ENCODE measurements around the gene KHK. TPM values are rescaled to one million over a fixed set of nuclear protein-coding genes. Genes with fewer than 3 reads are reported as not detected.

The KHK gene
- total and polyA plus RNA-seq, 2 of the 8 experiments (the other 6 are each of a cell fraction or from before 2014, with no cell fraction given): 11.0 to 17.7 TPM

Other genes starting within 250 kb of the KHK start
- 16.3 and 16.4 TPM in 2 replicates for gene DPYSL5, start 238.6 kb upstream of the KHK start, total RNA-seq (2021; fragmentation: NEBNext Ultra II Directional; extraction: Animal tissue kit (Norgen Biotek cat#: 25700))
- 11.9 and 14.1 TPM in 2 replicates for gene DPYSL5, start 238.6 kb upstream of the KHK start, polyA plus RNA-seq (2011; rRNA removed)
- gene MAPRE3, start 116.1 kb upstream of the KHK start, total RNA-seq (2021; fragmentation: NEBNext Ultra II Directional; extraction: Animal tissue kit (Norgen Biotek cat#: 25700)): 6.6 and 7.5 TPM in 2 replicates
- gene MAPRE3, start 116.1 kb upstream of the KHK start, polyA plus RNA-seq (2011; rRNA removed): 4.9 and 8.9 TPM in 2 replicates
- gene TMEM214, start 53.8 kb upstream of the KHK start, total RNA-seq (2021; fragmentation: NEBNext Ultra II Directional; extraction: Animal tissue kit (Norgen Biotek cat#: 25700)): 49.7 and 52.7 TPM in 2 replicates
- gene TMEM214, start 53.8 kb upstream of the KHK start, polyA plus RNA-seq (2011; rRNA removed): 71.0 and 100 TPM in 2 replicates
- gene AGBL5, start 35.1 kb upstream of the KHK start, total RNA-seq (2021; fragmentation: NEBNext Ultra II Directional; extraction: Animal tissue kit (Norgen Biotek cat#: 25700)): 45.4 and 51.0 TPM in 2 replicates
- gene AGBL5, start 35.1 kb upstream of the KHK start, polyA plus RNA-seq (2011; rRNA removed): 62.0 and 82.0 TPM in 2 replicates
- gene OST4, start 15.1 kb upstream of the KHK start, total RNA-seq (2021; fragmentation: NEBNext Ultra II Directional; extraction: Animal tissue kit (Norgen Biotek cat#: 25700)): 212 and 225 TPM in 2 replicates
- 865 and 906 TPM in 2 replicates for gene OST4, start 15.1 kb upstream of the KHK start, polyA plus RNA-seq (2011; rRNA removed)
- 2.9 and 3.0 TPM in 2 replicates for gene EMILIN1, start 8.2 kb upstream of the KHK start, total RNA-seq (2021; fragmentation: NEBNext Ultra II Directional; extraction: Animal tissue kit (Norgen Biotek cat#: 25700))
- 1.9 and 3.1 TPM in 2 replicates for gene EMILIN1, start 8.2 kb upstream of the KHK start, polyA plus RNA-seq (2011; rRNA removed)
- gene CGREF1, start 32.4 kb downstream of the KHK start, total RNA-seq (2021; fragmentation: NEBNext Ultra II Directional; extraction: Animal tissue kit (Norgen Biotek cat#: 25700)): 3.4 and 3.5 TPM in 2 replicates
- 2.5 and 3.7 TPM in 2 replicates for gene CGREF1, start 32.4 kb downstream of the KHK start, polyA plus RNA-seq (2011; rRNA removed)
- gene ABHD1, start 37.0 kb downstream of the KHK start, total RNA-seq (2021; fragmentation: NEBNext Ultra II Directional; extraction: Animal tissue kit (Norgen Biotek cat#: 25700)): 0.20 and 0.50 TPM in 2 replicates
- 0.88 and 1.1 TPM in 2 replicates for gene ABHD1, start 37.0 kb downstream of the KHK start, polyA plus RNA-seq (2011; rRNA removed)
- gene PREB, start 47.9 kb downstream of the KHK start, total RNA-seq (2021; fragmentation: NEBNext Ultra II Directional; extraction: Animal tissue kit (Norgen Biotek cat#: 25700)): 51.2 and 54.1 TPM in 2 replicates
- 72.2 and 74.4 TPM in 2 replicates for gene PREB, start 47.9 kb downstream of the KHK start, polyA plus RNA-seq (2011; rRNA removed)
- gene PRR30, start 52.6 kb downstream of the KHK start, total RNA-seq (2021; fragmentation: NEBNext Ultra II Directional; extraction: Animal tissue kit (Norgen Biotek cat#: 25700)): not detected in 2 replicates
- gene PRR30, start 52.6 kb downstream of the KHK start, polyA plus RNA-seq (2011; rRNA removed): not detected in 2 replicates
- not detected in 2 replicates for gene TCF23, start 62.2 kb downstream of the KHK start, total RNA-seq (2021; fragmentation: NEBNext Ultra II Directional; extraction: Animal tissue kit (Norgen Biotek cat#: 25700))
- 0.02 TPM in 2 replicates for gene TCF23, start 62.2 kb downstream of the KHK start, polyA plus RNA-seq (2011; rRNA removed)
- gene ATRAID, start 125.3 kb downstream of the KHK start, total RNA-seq (2021; fragmentation: NEBNext Ultra II Directional; extraction: Animal tissue kit (Norgen Biotek cat#: 25700)): 103 and 109 TPM in 2 replicates
- 242 and 280 TPM in 2 replicates for gene ATRAID, start 125.3 kb downstream of the KHK start, polyA plus RNA-seq (2011; rRNA removed)
- gene SLC5A6, start 125.5 kb downstream of the KHK start, total RNA-seq (2021; fragmentation: NEBNext Ultra II Directional; extraction: Animal tissue kit (Norgen Biotek cat#: 25700)): 118 and 123 TPM in 2 replicates
- gene SLC5A6, start 125.5 kb downstream of the KHK start, polyA plus RNA-seq (2011; rRNA removed): 183 and 329 TPM in 2 replicates
- gene CAD, start 130.6 kb downstream of the KHK start, total RNA-seq (2021; fragmentation: NEBNext Ultra II Directional; extraction: Animal tissue kit (Norgen Biotek cat#: 25700)): 146 and 147 TPM in 2 replicates
- 130 and 197 TPM in 2 replicates for gene CAD, start 130.6 kb downstream of the KHK start, polyA plus RNA-seq (2011; rRNA removed)
- 15.2 and 16.1 TPM in 2 replicates for gene SLC30A3, start 176.3 kb downstream of the KHK start, total RNA-seq (2021; fragmentation: NEBNext Ultra II Directional; extraction: Animal tissue kit (Norgen Biotek cat#: 25700))
- gene SLC30A3, start 176.3 kb downstream of the KHK start, polyA plus RNA-seq (2011; rRNA removed): 30.7 and 48.7 TPM in 2 replicates
- 1.4 TPM in 2 replicates for gene DNAJC5G, start 188.7 kb downstream of the KHK start, total RNA-seq (2021; fragmentation: NEBNext Ultra II Directional; extraction: Animal tissue kit (Norgen Biotek cat#: 25700))
- 0.75 and 0.83 TPM in 2 replicates for gene DNAJC5G, start 188.7 kb downstream of the KHK start, polyA plus RNA-seq (2011; rRNA removed)
- gene TRIM54, start 195.7 kb downstream of the KHK start, total RNA-seq (2021; fragmentation: NEBNext Ultra II Directional; extraction: Animal tissue kit (Norgen Biotek cat#: 25700)): 3.9 and 4.2 TPM in 2 replicates
- gene TRIM54, start 195.7 kb downstream of the KHK start, polyA plus RNA-seq (2011; rRNA removed): 5.8 and 6.1 TPM in 2 replicates
- gene UCN, start 221.7 kb downstream of the KHK start, total RNA-seq (2021; fragmentation: NEBNext Ultra II Directional; extraction: Animal tissue kit (Norgen Biotek cat#: 25700)): not detected in 2 replicates
- gene UCN, start 221.7 kb downstream of the KHK start, polyA plus RNA-seq (2011; rRNA removed): 0.35 and 0.93 TPM in 2 replicates
- 45.2 and 46.1 TPM in 2 replicates for gene MPV17, start 236.3 kb downstream of the KHK start, total RNA-seq (2021; fragmentation: NEBNext Ultra II Directional; extraction: Animal tissue kit (Norgen Biotek cat#: 25700))
- gene MPV17, start 236.3 kb downstream of the KHK start, polyA plus RNA-seq (2011; rRNA removed): 148 and 181 TPM in 2 replicates